A549 (cell line): ENCODE measurements around the gene KNOP1. TPM values are rescaled to one million over a fixed set of nuclear protein-coding genes. Genes with fewer than 3 reads are reported as not detected.

ENCODE experiments used
- ATAC-seq, 2 experiments: fragments of 200-7000 bp in 1 of 2; fragments of >200 bp in 1 of 2; cut with Nextera tagmentation in 1 of 2; cut with Tn5 transposase in 1 of 2; 3 replicates each; pipeline versions ENCODE4 v1.8.0 to v1.9.1; 2018 to 2020; ENCODE audit warnings: mild to moderate bottlenecking in 1 of 2, moderate library complexity in 1 of 2
- CTCF ChIA-PET: fragments of 300-600 bp; sonication (Branson Sonifier 250); formaldehyde crosslinking; extraction: SDS; loops from one replicate; lab custom pipeline; 2021; ENCODE audit warnings: antibody characterized with exemption, inconsistent platforms; lab: Yijun Ruan, JAX
- POLR2A ChIA-PET: fragments of 350-600 bp; formaldehyde crosslinking; extraction: SDS; loops from one replicate; lab custom pipeline; 2021; ENCODE audit warnings: antibody characterized with exemption, inconsistent platforms; lab: Yijun Ruan, JAX
- DNase-seq, 2 experiments: peaks; one replicate each; pipeline versions ENCODE4 v3.0.0 to v3.0.0-alpha.2; 2011 to 2016; ENCODE audit warnings: low read depth in 1 of 2, low spot score in 1 of 2
- FAIRE-seq: peaks from 2 replicates; lab custom pipeline; 2011; peaks lifted over from hg19 to GRCh38; lab: Jason Lieb, UNC
- H3K27ac ChIP-seq, 2 experiments: fragments of >200 bp; sonication (Bioruptor Twin); formaldehyde crosslinking; 3 replicates each; pipeline ENCODE4 v1.5.1; 2016 to 2017
- H3K4me1 ChIP-seq: fragments of >200 bp; sonication (Bioruptor Twin); formaldehyde crosslinking; 3 replicates; pipeline ENCODE4 v1.6.1; 2016
- H3K4me2 ChIP-seq: fragments of >200 bp; sonication (Bioruptor Twin); formaldehyde crosslinking; 3 replicates; pipeline ENCODE4 v1.6.1; 2016
- H3K4me3 ChIP-seq: fragments of >200 bp; sonication (Bioruptor Twin); formaldehyde crosslinking; 3 replicates; pipeline ENCODE4 v1.5.1; 2016
- H3K9me3 ChIP-seq: fragments of >200 bp; sonication (Bioruptor Twin); formaldehyde crosslinking; 3 replicates; pipeline ENCODE4 v1.6.1; 2016
- ATOH8 ChIP-seq: fragments of 250-450 bp; sonication (Bioruptor Pico); IDR thresholded peaks from 2 replicates; pipeline ENCODE4 v1.5.0; 2020; ENCODE audit warnings: low read depth, mild to moderate bottlenecking, moderate library complexity
- BCL3 ChIP-seq: fragments of >200 bp; sonication (Bioruptor Twin); formaldehyde crosslinking; IDR thresholded peaks from 3 replicates; pipeline ENCODE4 v1.6.1; 2016
- CBX2 ChIP-seq: fragments of 200-600 bp; sonication (generic); IDR thresholded peaks from 2 replicates; pipeline ENCODE4 v1.6.1; 2016; ENCODE audit warnings: low read depth, mild to moderate bottlenecking, borderline replicate concordance
- EHF ChIP-seq: fragments of 250-450 bp; sonication (Bioruptor Pico); IDR thresholded peaks from 2 replicates; pipeline ENCODE4 v1.5.0; 2020; ENCODE audit warnings: mild to moderate bottlenecking
- EP300 ChIP-seq, 2 experiments: fragments of >200 bp; sonication (Bioruptor Twin); formaldehyde crosslinking; IDR thresholded peaks; 2 replicates in 1 of 2; 3 replicates in 1 of 2; pipeline ENCODE4 v1.6.1; 2016 to 2017
- FOSB ChIP-seq: fragments of 250-450 bp; sonication (Bioruptor Pico); IDR thresholded peaks from 2 replicates; pipeline ENCODE4 v1.5.0; 2020; ENCODE audit warnings: mild to moderate bottlenecking, moderate library complexity
- FOSL2 ChIP-seq, 2 experiments: fragments of 450-650 bp in 1 of 2; fragments of >200 bp in 1 of 2; sonication (Bioruptor Twin) in 1 of 2; formaldehyde crosslinking; IDR thresholded peaks; 2 replicates each; pipeline versions ENCODE4 v1.5.0 to v1.6.1; 2016 to 2020; ENCODE audit warnings: mild to moderate bottlenecking in 1 of 2, moderate library complexity in 1 of 2
- FOXS1 ChIP-seq: fragments of 250-450 bp; sonication (Bioruptor Pico); IDR thresholded peaks from 2 replicates; pipeline ENCODE4 v1.5.0; 2020; ENCODE audit warnings: mild to moderate bottlenecking, moderate library complexity
- HMGXB4 ChIP-seq: fragments of 250-450 bp; sonication (Bioruptor Pico); IDR thresholded peaks from 2 replicates; pipeline ENCODE4 v1.5.0; 2021; ENCODE audit warnings: mild to moderate bottlenecking, moderate library complexity, borderline replicate concordance
- HOXA7 ChIP-seq: fragments of 250-450 bp; sonication (Bioruptor Pico); IDR thresholded peaks from 2 replicates; pipeline ENCODE4 v1.5.0; 2020; ENCODE audit warnings: mild to moderate bottlenecking, moderate library complexity
- HOXB13 ChIP-seq: fragments of 250-450 bp; sonication (Bioruptor Pico); IDR thresholded peaks from 2 replicates; pipeline ENCODE4 v1.5.0; 2020; ENCODE audit warnings: low read depth, mild to moderate bottlenecking, moderate library complexity
- JUNB ChIP-seq: fragments of >200 bp; sonication (Bioruptor Twin); formaldehyde crosslinking; IDR thresholded peaks from 2 replicates; pipeline ENCODE4 v1.6.1; 2016
- NPAS2 ChIP-seq: fragments of 250-450 bp; sonication (Bioruptor Pico); IDR thresholded peaks from 2 replicates; pipeline ENCODE4 v1.8.0; 2022; ENCODE audit warnings: mild to moderate bottlenecking, moderate library complexity, borderline replicate concordance
- NR3C1 ChIP-seq: fragments of >200 bp; sonication (Bioruptor Twin); formaldehyde crosslinking; IDR thresholded peaks from 3 replicates; pipeline ENCODE4 v1.6.1; 2017
- POLR2AphosphoS2 ChIP-seq: conservative IDR thresholded peaks from 2 replicates; pipeline ENCODE4 v1.6.1; 2012; ENCODE audit warnings: low read length, improper control_type of control experiment, inconsistent platforms
- RARB ChIP-seq: fragments of 250-450 bp; sonication (Bioruptor Pico); IDR thresholded peaks from 2 replicates; pipeline ENCODE4 v1.8.0; 2021; ENCODE audit warnings: mild to moderate bottlenecking, moderate library complexity
- USF2 ChIP-seq: fragments of 450-650 bp; IDR thresholded peaks from 2 replicates; pipeline ENCODE4 v1.6.1; 2014; ENCODE audit warnings: antibody characterized with exemption
- ZC3H11A ChIP-seq: fragments of 450-650 bp; IDR thresholded peaks from 2 replicates; pipeline ENCODE4 v1.6.1; 2014; ENCODE audit warnings: antibody characterized with exemption, mild to moderate bottlenecking
- ZSCAN20 ChIP-seq: fragments of 250-450 bp; sonication (Bioruptor Pico); IDR thresholded peaks from 2 replicates; pipeline ENCODE4 v1.8.0; 2022; ENCODE audit warnings: mild to moderate bottlenecking, moderate library complexity
- WGBS: methylation state at CpG from one replicate; pipeline ENCODE4 v1.1.6; 2017; ENCODE audit errors: missing lambda C conversion rate; 5-methylcytosine and 5-hydroxymethylcytosine counted together
- polyA plus RNA-seq, 4 experiments: library from polyadenylated mRNA; depleted of rRNA in 3 of 4; stranded (reverse); fragments of >200 nt; fragmentation: RNase III in 1 of 4; extraction: RNeasy Plus Mini Kit Qiagen cat#74134 plus additional on column Dnase treatment in 1 of 4; gene quantifications; 2 replicates in 3 of 4; 3 replicates in 1 of 4; pipeline ENCODE4 v1.2.3, GENCODE V29; 2011 to 2017

KNOP1 gene
- polyA plus RNA-seq, 2 of the 4 experiments (the other 2 are of a cell fraction), result 38.2 to 44.8 TPM

DNA sequence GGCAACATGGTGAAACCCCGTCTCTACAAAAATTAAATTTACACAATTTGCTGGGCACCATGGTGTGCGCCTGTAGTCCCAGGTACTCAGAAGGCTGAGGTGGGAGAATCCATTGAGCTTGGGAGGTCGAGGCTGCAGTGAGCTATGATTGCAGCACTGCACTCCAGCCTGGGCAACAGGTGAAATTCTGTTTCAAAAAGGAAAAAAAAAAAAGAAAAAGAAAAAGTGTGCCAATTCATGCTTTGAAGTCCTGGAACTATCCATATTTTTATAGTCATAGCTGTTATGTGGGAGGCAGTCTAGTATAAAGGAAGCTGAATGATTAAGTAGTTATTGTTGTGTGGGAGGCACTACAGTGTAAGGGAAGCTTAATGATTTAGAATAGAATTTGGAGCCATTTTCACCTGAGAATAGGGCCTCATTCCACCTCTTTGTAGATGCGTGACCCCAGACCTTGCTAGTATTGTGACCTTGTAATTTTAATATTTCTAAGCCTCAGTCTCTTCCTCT lies 31.6 kb upstream of the KNOP1 start:
- TF ChIP-seq USF2, result no peak
- TF ChIP-seq HMGXB4 (CRISPR knock-in tag), result no peak
- TF ChIP-seq FOSL2 (IDR thresholded peaks at IDR 0.05), result no peak
- no peak for TF ChIP-seq FOSL2 (CRISPR knock-in tag; IDR thresholded peaks at IDR 0.05)
- no peak for TF ChIP-seq RARB (CRISPR knock-in tag)
- no peak for TF ChIP-seq NR3C1
- no peak for TF ChIP-seq POLR2AphosphoS2
- TF ChIP-seq CBX2, result no peak
- TF ChIP-seq FOSB, result no peak
- TF ChIP-seq NPAS2 (CRISPR knock-in tag), result no peak
- TF ChIP-seq JUNB, result no peak
- TF ChIP-seq ZSCAN20 (CRISPR knock-in tag), result no peak
- no peak for TF ChIP-seq EP300 (IDR thresholded peaks at IDR 0.05)
- DNase-seq (no peak), FAIRE-seq (no peak), ATAC-seq (no peak)
- no peak overlapping the region for H3K27ac ChIP-seq
- no peaks in the 10 kb centered on the region for H3K9me3 ChIP-seq
- ChIA-PET CTCF (interaction anchor here (0.5 to 1.6 kb wide), 2 partner anchors 166 to 1346 kb away, joined by 3 to 5 read pairs; no protein-coding TSS in a partner anchor), POLR2A (no interaction called here)
- 86% methylated on average over 4 of the region's 4 CpGs for WGBS
- peaks cover 36% of the 10 kb centered on the region for H3K4me1 ChIP-seq
- H3K4me2 ChIP-seq, result no peak overlapping the region
- no peak overlapping the region for H3K4me3 ChIP-seq

DNA sequence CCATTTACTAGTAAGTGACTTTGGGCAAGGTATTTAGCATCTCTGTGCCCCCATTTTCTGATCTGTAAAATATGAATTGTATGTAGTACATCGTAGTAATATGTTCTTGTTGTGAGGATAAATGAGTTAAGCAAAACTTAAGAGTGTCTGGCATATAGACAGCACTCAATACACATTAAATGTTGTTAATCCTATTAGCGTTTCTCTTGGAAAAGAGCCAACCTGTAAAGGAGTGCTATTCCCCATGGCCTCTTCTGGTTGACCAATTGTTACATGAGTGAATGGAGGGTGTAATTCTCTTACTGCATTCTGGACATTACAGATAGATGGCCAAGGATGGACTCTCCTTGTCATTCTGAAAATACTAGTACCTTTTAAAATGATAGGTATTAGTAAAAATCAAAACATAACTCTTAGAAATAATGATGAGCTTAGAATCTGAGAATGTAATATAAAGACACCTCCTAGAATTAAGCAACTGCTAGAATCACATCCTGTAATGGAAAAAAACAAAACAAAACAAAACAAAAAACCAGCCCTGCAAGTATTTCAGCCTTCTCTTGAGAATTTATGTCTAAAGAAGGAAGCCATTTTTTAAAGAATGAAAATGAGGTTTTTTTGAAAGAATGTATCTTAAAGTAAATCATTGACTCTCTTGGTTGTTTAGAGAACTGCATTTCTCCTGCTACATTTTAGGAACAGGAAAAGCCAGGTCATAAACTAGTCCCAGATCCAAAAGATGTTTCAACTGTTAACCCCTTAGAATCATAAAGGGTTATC lies 30.6 kb upstream of the KNOP1 start:
- no peak for ATAC-seq
- Histone ChIP-seq H3K4me2 (no peak overlapping the region), H3K4me3 (no peak overlapping the region)
- no peak for DNase-seq
- TF ChIP-seq EHF (no peak), FOXS1 (CRISPR knock-in tag) (no peak), ZC3H11A (no peak), HOXB13 (CRISPR knock-in tag) (no peak), HOXA7 (no peak), ZSCAN20 (CRISPR knock-in tag) (no peak), NR3C1 (no peak), USF2 (no peak), BCL3 (no peak), ATOH8 (no peak), POLR2AphosphoS2 (no peak)
- TF ChIP-seq, all 56 proteins: peak for 0
- Histone ChIP-seq H3K9me3 (no peaks in the 10 kb centered on the region), H3K4me1 (peaks cover 29% of the 10 kb centered on the region), H3K27ac (no peak overlapping the region)
- no peak for FAIRE-seq
- CTCF ChIA-PET, result interaction anchor here (0.5 to 1.6 kb wide), 3 partner anchors 138 to 1347 kb away, joined by 3 to 6 read pairs (median 5); no protein-coding TSS in a partner anchor
- POLR2A ChIA-PET, result no interaction called here
- WGBS, result 54% methylated on average over 2 of the region's 2 CpGs
